HTERT RPE-1 (cell line): Measurements from ENCODE around the gene SMYD1.
"Not testable (repeated sequence)": the region's sequence is repeated elsewhere in the genome, so short reads cannot be mapped to it uniquely, and the experiment has no call there.

Source experiments
- in situ Hi-C: fragments of 300-500 bp; cut with MboI; formaldehyde crosslinking; loops from 4 replicates; pipeline ENCODE4 v1.14.3; 2020; ENCODE audit warnings: low sequenced_read_pairs

The SMYD1 gene

DNA sequence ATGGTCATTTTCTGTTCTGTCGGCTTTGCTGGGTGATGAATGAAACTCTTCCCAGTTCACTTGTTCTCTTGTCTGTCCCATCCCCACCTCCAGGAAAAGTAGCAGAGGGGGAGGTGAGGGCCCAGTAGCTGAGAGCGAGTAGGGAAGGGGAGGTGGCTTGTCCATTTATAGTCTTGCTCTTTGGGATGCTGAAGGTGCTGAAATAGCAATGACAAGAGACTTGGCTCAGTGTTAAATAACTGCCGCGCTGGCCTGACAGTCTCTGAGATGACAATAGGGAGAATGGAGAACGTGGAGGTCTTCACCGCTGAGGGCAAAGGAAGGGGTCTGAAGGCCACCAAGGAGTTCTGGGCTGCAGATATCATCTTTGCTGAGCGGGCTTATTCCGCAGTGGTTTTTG is at the start of gene SMYD1:
SMYD1 (plus strand) TSS at position 228 of the 400 bp plus-strand sequence; CDS start at position 268, 40 bp downstream.
- in situ Hi-C loops, result no loop called here

DNA sequence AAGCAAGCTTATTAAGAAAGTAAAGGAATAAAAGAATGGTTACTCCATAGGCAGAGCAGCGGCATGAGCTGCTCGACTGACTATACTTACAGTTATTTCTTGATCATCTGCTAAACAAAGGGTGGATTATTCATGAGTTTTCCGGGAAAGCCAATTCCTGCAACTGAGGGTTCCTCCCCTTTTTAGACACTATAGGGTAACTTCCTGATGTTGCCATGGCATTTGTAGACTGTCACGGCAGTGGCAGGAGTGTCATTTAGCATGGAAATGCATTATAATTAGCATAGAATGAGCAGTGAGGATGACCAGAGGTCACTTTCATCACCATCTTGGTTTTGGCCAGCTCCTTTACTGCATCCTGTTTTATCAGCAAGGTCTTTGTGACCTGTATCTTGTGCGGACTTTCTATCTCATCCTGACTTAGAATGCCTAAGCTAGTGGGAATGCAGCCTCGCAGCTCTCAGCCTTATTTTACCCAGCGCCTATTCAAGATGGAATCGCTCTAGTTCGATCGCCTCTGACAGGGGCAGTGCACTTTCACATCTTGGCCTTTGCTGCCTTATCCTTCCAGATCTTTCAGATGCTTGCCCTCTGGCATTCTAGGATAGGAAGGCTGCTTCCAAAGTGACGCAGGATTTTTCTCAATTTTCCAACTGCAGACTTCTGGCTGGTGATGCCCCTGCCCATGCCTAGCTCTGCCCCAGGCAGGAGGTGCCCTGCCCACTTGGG is 49.4 kb upstream of the SMYD1 start:
- in situ Hi-C loops, result not testable (repeated sequence)

DNA sequence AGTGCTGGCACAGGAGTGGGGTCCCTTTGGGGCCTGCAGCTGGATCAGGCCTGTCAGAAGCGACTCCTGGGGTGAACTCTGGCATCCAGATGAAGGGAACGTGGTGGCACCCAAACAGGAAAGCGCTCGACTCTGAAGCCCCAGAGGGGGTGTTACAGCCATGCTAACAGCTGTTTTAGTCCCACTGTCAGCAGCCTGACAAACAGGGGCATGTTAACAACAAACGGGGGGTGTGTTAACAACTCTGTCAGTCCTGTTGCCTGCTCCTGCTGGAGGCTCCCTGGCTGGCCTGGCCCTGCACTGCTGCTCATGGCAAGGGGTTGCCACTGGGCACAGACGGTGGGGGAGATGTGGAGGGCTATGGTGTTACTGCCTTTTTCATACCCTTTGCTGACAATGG is 48.7 kb upstream of the SMYD1 start:
- in situ Hi-C loops, result no loop called here

DNA sequence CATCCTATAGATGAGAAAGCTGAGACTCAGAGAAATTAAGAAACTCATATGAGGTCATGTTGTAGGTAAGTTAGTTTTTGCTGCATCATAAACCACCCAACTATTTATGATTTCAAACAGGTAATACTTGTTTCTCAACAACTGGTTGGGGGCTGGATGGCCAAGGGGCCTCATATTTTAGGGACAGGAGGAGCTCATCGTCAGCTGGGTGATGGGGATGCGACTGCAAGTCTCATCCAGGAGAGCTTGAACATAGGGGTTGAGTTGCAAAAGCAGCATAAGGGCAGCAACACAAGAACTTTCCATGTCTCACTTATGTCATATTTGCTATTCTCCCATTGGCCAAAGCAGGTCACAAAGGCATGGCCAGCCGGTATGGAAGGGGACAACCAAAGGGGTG is 47.6 kb upstream of the SMYD1 start:
- in situ Hi-C loops, result no loop called here

DNA sequence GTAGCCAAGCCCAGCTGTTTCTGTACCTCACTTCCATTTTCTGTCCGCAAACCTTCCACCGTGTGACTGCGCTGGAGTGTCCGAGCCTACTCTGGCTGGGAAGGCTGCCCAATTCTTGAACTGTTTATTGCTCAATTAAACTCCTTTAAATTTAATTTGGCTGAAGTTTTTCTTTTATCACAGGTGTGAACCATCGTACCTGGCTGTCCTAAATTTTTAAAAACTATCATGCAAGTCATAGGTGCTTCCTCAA is 45.0 kb upstream of the SMYD1 start:
- in situ Hi-C loops, result no loop called here

DNA sequence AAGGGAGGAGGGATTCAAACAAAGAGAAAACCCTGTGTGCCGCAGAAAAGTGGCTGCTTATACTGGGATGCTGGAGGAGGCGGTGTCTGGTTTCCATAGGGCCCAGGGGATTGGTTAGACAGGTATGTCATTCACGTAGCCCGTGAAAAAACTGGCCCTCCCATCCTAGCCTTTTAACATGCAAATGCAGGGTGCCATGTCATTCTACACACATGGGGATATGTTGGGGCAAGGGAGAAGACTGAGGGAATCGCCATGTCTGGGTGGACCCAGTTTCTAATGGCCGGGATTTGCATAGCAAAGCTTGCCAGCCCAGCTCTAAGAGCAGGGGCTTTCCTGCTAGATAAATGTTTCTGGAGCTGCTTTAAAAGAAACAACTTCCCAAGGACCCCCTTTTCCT is 43.1 kb upstream of the SMYD1 start:
- in situ Hi-C loops, result no loop called here

DNA sequence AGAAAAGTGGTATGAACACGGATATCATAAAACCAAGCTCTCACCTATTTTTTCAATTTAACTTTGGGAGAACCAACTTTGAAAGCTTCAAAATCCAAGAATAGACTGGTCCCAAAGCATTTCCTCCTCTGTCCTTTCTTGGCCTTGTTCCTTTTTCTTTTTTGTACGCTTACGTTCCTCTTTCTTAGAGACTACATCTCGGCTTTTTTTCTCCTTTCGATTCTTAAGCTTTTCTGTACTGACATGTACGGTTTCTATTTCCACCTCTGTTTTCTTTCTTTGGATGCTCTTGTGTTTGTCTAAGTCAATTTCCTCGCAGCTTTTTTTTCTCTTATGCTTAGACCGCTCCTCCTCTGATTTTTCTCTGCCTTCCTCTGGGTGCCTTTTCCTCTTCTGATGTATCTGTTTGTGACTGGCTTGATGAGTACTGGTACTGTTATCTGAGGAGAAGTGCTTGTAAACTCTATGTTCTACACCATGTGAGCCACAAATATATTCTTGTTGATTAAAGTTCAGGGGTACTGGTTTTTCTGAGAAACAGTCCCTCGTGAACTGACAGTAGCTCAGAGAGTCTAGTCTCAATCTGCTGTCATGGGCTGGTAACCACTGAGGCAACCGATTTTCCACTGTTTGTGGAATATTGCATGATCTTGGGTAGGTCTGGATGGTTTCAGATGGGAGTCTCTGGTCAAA is 39.8 kb upstream of the SMYD1 start:
- in situ Hi-C loops, result no loop called here

DNA sequence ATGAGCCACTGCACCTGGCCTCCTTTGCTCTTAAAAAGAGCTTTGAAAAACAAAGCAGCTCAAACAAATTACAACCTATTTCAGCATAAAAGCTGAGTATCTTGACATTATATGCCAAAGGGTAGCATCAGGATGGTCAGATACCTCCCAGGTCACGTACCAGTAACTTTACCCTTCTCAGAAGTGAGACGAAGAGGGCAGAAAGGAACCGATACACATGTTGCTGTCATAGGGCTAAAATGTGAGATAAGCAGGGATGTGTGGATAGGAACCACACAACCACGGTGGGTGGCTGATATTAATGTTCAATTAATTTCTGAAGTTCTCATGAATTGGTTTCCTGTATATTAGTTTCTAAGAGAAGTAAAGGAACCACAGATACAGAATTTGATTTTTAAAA is 38.7 kb upstream of the SMYD1 start:
- in situ Hi-C loops, result no loop called here

DNA sequence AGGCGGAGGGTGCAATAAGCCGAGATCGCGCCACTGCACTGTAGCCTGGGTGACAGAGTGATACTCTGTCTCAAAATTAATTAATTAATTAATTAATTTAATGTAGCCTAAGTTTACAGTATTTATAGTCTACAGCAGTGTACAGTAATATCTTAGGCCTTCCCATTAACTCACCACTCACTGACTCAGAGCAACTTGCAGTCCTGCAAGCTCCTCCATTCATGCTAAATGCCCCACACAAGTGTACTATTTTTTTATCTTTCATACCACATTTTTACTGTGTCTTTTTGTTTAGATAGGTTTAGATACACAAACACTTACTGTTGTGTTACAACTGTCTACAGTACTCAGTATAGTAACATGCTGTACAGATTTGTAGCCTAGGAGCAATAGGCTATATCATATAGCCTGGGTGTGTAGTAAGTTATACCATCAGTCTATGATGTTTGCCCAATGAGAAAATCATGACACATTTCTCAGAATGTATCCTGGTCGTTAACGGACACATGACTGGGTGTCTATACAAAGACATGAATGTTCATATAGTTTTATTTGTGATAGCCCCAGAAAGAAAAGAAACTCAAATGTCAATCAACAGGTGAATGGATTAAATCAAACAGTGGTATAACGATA is 35.4 kb upstream of the SMYD1 start:
- in situ Hi-C loops, result no loop called here

DNA sequence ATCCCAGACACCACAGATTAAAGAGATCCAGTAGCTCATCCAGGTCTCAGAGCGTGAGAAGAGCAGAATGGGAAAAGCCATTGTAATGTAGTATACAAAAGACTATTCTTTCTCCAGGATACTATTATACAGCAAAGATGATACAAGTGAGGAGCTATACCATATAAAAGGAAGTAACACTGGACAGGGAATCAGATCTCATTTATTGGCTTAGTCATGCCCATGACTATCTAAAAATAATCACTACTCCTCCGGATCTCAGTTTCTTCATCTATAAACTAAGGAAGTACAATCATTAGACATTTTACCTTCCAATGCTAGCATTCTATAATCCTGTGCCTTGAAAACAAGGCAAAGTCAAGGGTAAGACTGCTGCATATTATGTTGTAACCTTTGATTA is 31.4 kb upstream of the SMYD1 start:
- in situ Hi-C loops, result no loop called here

DNA sequence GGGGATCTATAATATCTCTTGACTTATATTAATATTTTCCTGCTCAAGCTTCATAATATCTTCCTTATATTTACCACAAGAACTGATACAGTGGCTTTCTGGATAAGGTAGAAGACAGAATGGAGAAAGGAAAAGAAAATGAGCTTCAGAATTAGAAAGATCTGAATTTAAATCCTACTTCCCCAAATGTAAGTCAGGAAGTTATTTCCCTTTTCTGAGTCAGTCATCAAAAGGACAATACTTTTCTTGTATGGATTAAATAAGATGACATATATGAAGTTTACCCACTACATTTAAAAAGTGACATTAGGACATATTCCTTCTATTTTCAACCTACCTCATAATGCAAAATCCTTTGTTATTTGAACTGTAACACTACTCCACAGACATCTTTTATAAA is 31.0 kb upstream of the SMYD1 start:
- in situ Hi-C loops, result no loop called here

DNA sequence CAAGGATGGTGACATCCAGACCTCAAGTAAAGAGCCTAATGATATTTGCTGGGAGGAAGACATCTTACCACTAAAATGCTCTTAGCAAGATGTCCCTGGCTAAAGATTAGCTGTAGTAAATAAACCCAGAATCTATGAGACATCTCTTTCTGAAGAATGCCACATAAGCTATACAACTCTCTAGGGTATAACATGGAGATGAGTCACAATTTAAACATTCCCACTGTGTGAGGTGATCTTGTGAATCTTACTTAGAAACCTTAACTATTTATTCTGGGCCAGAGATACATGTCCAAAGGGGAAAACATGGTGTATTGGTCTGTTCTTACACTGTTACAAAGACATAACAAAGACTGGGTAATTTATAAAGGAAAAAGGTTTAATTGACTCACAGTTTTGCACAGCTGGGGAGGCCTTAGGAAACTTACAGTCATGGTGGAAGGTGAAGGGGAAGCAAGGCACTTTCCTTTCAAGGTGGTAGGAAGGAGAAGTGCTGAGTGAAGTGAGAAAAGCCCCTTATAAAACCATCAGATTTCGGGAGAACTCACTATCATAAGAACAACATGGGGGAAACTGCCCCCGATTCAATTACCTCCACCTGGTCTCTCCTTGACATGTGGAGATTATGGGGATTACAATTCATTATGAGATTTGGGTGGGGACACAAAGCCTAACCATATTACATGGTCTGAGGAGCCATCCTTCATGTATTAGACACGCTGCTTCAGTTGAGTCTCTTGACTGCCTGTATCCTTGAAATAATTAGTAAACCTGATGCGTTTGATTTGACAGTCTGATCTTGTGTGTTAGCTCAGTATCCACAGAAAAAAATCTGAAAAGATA is 29.1 kb upstream of the SMYD1 start:
- in situ Hi-C loops, result no loop called here

DNA sequence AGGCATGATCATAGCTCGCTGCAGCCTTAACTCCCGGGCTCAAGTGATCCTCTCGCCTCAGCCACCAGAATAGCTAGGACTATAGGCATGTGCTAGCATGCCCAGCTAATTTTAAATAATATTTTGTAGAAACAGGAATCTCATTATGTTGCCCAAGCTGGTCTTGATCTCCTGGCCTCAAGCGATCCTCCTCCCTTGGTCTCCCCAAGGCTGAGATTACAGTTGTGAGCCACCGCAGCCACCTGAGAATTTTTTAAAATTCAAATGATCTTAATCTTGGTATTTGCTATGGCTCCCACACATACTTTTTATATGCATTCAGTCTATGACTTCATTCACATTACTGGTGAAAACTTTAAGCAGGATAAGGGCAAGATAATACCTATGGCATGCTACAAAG is 25.1 kb upstream of the SMYD1 start:
- in situ Hi-C loops, result no loop called here

DNA sequence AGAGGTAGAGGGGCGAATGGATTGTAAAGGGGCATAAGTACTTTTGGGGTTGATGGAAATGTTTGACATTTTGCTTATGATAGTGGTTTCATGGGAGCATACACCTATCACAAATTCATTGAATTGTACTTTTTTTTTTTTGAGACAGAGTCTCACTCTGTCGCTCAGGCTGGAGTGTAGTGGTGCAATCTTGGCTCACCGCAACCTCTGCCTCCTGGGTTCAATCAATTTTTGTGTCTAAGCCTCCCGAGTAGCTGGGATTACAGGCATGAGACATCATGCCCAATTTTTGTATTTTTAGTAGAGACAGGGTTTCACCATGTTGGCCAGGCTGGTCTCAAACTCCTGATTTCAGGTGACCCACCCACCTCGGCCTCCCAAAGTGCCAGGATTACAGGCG is 22.1 kb upstream of the SMYD1 start:
- in situ Hi-C loops, result not testable (repeated sequence)

DNA sequence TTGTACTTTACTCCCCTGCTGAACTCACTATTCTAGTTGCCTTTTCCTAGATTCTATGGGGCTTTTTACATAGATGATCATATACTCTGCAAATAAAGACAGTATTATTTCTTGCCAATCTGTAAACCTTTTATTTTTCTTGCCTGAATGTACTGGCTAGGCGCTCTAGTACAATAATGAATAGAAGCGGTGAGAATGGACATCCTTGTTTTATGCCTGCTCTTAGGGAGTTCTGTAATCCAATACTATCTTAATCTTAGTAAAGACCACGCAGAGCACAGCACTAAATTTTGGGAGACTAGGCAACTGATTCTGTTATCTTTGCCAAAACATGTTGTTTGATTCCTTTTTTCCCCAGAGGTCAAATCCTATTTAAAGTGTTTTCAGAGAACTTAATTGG is 19.1 kb upstream of the SMYD1 start:
- in situ Hi-C loops, result no loop called here

DNA sequence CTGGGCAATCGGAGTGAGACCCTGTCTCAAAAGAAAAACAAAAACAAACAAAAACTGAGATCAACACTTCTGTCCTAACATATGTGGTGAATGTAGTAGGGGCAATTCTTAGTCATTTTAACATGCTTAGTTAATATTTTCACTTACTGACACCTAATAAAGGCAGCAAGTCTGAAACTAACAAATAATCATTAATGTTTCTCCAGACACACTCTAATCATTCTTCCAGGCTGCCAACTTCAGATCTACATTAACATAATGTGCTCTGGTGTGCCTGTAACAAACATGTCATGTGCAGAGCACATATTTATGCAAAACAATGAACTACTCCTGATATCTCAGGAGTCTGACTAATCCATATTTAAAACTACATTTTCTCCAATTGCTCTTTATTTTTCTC is 18.0 kb upstream of the SMYD1 start:
- in situ Hi-C loops, result no loop called here

DNA sequence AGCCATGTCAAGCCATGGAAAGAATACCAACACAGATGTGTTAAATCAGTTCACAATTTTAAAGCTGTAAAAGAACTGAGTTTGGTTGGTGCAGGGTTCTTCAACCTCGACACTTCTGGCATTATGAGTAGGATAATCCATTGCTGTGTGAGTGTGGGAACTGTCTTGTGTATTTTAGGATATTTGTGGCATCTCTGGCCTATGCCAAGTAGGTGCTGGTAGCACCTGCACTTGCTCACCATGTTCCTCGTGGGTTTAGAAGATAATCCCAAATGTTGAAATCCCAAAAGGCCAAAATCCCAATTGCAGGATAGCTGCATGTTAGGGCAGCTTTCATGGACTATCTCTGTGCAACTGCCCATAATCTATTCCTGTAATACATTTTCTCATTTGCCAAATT is 15.8 kb upstream of the SMYD1 start:
- in situ Hi-C loops, result no loop called here

DNA sequence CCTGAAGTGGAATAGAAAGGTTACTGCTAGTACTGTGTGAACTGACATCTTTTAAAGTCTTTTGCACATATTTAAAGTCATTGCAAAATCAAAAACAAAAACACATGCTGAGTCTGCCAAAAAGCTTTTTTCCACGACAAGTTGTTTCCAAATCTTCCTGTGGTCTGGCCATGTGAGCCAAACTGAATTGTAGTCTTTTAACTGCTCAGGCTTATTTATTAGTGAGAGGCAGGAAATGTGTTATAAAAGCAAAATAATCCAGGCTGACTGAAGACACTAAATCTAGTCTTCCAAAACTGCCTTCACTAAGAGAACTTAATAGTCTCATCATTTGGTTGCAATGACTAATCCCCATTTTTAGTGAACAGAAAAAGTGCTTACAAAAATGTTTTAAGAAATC is 14.3 kb upstream of the SMYD1 start:
- in situ Hi-C loops, result no loop called here

DNA sequence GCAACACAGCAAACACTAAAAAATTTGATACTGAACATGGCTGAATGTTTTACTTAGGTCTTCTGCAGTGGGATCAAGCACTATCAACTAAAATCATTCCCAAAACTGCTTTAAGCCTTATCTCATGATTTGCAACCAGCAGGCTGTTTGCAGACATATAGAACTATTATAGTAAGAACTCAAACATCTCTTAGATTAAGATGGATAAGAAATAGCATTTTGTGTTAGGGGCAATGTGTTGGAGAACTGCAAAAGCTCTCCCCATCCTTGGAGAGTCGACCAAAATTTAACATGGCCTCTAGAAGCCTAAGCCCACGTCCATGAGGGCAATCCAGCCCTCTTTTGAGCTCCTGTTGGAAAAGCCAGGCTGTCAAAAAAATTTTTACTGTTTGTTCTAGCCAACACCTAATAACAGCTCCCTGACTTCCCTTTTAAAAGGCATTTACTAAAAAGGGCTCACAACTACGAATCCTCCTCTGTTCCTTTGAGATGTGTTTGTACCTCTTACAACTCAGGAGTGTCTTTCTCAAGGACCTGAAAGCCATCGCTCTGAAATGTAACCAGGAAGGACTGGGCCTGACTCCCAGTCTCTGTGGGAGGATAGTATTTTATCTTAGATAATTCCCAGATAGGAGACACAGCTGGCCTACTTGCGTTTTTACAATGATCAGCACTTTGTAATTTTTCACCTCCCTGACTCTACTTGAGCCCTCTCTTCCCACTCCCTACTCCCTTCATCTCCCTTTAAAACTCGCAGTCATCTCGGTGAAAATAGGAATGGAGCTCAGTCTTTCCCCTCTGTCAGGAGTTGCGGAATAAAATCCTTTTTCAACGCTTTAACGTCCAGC is 13.5 kb upstream of the SMYD1 start:
- in situ Hi-C loops, result no loop called here

DNA sequence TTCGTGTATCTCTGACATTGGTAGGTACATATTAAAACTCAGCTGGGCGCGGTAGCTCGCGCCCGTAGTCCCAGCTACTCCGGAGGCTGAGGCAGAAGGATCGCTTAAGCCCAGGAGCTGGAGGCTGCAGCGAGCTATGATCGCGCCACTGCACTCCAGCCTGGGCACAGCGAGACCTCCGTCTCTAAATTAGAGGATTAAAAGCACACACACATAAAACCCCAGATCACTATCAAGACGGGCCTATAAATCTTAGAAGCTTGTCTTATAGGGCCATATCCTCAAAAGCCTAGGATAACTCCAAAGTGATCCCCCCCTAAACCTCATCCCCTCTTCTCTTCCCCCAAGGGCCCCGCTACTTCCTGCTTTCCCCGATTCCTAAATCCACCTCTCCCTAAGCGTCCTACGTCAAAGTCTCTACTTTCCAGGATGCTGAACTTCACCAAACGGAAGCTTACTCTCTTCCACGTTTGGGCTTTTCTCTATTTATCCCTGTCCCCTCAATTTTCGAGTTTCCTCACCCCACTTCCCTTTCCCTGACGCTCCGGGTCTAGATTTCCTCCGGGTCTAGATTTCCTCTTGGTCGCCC is 12.7 kb upstream of the SMYD1 start:
- in situ Hi-C loops, result no loop called here
